Fibroblast of lung (primary cell): ENCODE results near the gene FLRT2. TPM values are rescaled to one million over a fixed set of nuclear protein-coding genes. Genes with fewer than 3 reads are reported as not detected.

ENCODE experiments used
- DNase-seq, 2 donors: peaks; one replicate each; pipeline versions ENCODE4 v3.0.0 to v3.0.0-alpha.2; 2010; ENCODE audit warnings: low read depth in 2 of 2
- H2AFZ ChIP-seq: 2 replicates; pipeline ENCODE4 v1.5.1; 2012; ENCODE audit warnings: low read length, control low read depth, inconsistent platforms
- H3K27ac ChIP-seq: 2 replicates; pipeline ENCODE4 v1.5.1; 2011; ENCODE audit warnings: low read length, control low read depth; ENCODE audit not compliant: insufficient read depth
- H3K27me3 ChIP-seq: 2 replicates; pipeline ENCODE4 v1.5.1; 2011; ENCODE audit warnings: mild to moderate bottlenecking, low read length; ENCODE audit not compliant: control insufficient read depth, insufficient read depth
- H3K36me3 ChIP-seq: 2 replicates; pipeline ENCODE4 v1.5.1; 2011; ENCODE audit warnings: low read length; ENCODE audit not compliant: control insufficient read depth, insufficient read depth
- H3K4me1 ChIP-seq: 2 replicates; pipeline ENCODE4 v1.5.1; 2011; ENCODE audit warnings: low read length; ENCODE audit not compliant: control insufficient read depth, insufficient read depth; ENCODE audit errors: extremely low read depth
- H3K4me2 ChIP-seq: 2 replicates; pipeline ENCODE4 v1.5.1; 2011; ENCODE audit warnings: low read length, control low read depth; ENCODE audit not compliant: insufficient read depth; ENCODE audit errors: extremely low read depth
- H3K4me3 ChIP-seq, 4 experiments: fragments of 200-600 bp in 1 of 4; sonication (generic) in 1 of 4; replicated peaks in 1 of 4; 2 replicates each; pipeline ENCODE4 v1.5.1; 2011 to 2016; ENCODE audit warnings: low read length in 4 of 4, low read depth in 3 of 4, mild to moderate bottlenecking in 3 of 4, control low read depth in 2 of 4, inconsistent platforms in 1 of 4, mixed read lengths in 1 of 4; ENCODE audit not compliant: insufficient read depth in 1 of 4; ENCODE audit errors: control extremely low read depth in 1 of 4
- H3K79me2 ChIP-seq: 2 replicates; pipeline ENCODE4 v1.5.1; 2012; ENCODE audit warnings: mild to moderate bottlenecking, low read length, inconsistent platforms; ENCODE audit not compliant: control insufficient read depth, insufficient read depth
- H3K9ac ChIP-seq: 2 replicates; pipeline ENCODE4 v1.5.1; 2011; ENCODE audit warnings: mild to moderate bottlenecking, low read length, control low read depth; ENCODE audit not compliant: insufficient read depth
- H3K9me3 ChIP-seq: 2 replicates; pipeline ENCODE4 v1.5.1; 2012; ENCODE audit warnings: low read depth, low read length; ENCODE audit not compliant: control insufficient read depth, insufficient read depth
- H4K20me1 ChIP-seq: 2 replicates; pipeline ENCODE4 v1.5.1; 2011; ENCODE audit warnings: low read length; ENCODE audit not compliant: control insufficient read depth, insufficient read depth; ENCODE audit errors: extremely low read depth
- EZH2 ChIP-seq: IDR thresholded peaks from 2 replicates; pipeline ENCODE4 v1.5.1; 2012; ENCODE audit warnings: low read length, control low read depth, mild to moderate bottlenecking; ENCODE audit errors: missing control alignments
- polyA plus RNA-seq, 2 donors: library from polyadenylated mRNA; depleted of rRNA in 1 of 2; stranded (reverse) in 1 of 2; unstranded in 1 of 2; fragments of >200 nt; gene quantifications; 2 replicates each; pipeline ENCODE4 v1.2.1, GENCODE V29; 2011 to 2012; ENCODE audit warnings: missing spikeins in 1 of 2
- total RNA-seq: library from RNA; depleted of rRNA; stranded (reverse); fragments of >200 nt; gene quantifications from 2 replicates; pipeline ENCODE4 v1.2.1, GENCODE V29; 2014
- TF ChIP-seq, protein P1 (sequence below), 2 donors: IDR thresholded peaks in 1 of 2; conservative IDR thresholded peaks in 1 of 2; 1 replicate in 1 of 2; 2 replicates in 1 of 2; pipeline ENCODE4 v1.5.1; 2011 to 2012; ENCODE audit warnings: low read length in 2 of 2, control low read depth in 1 of 2, inconsistent platforms in 1 of 2, low read depth in 1 of 2, mild to moderate bottlenecking in 1 of 2

Gene FLRT2
- total and polyA plus RNA-seq, 2 donors (not counting 1 experiment from before 2014, with no cell fraction given): 4.6 to 14.5 TPM

DNA sequence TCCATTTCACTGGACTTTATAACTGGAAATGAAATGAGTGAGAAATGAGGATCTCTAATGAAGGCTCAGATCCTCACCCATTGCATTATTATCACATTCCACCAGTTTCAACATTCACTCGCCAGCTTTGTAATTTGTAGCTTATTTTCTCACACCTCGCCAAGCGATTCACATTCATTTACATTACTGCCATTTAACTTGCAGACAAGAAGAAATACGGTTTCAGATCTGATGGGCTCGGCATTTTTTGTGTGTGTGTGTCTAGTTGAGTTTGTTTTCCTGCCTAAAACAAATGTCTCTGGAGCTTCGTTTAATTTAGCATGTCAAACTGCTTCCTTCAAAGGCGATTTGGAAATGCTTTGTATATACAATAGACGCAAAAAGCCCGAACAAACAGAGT, 132.2 kb downstream of the FLRT2 start:
- TF ChIP-seq, protein P1, sequence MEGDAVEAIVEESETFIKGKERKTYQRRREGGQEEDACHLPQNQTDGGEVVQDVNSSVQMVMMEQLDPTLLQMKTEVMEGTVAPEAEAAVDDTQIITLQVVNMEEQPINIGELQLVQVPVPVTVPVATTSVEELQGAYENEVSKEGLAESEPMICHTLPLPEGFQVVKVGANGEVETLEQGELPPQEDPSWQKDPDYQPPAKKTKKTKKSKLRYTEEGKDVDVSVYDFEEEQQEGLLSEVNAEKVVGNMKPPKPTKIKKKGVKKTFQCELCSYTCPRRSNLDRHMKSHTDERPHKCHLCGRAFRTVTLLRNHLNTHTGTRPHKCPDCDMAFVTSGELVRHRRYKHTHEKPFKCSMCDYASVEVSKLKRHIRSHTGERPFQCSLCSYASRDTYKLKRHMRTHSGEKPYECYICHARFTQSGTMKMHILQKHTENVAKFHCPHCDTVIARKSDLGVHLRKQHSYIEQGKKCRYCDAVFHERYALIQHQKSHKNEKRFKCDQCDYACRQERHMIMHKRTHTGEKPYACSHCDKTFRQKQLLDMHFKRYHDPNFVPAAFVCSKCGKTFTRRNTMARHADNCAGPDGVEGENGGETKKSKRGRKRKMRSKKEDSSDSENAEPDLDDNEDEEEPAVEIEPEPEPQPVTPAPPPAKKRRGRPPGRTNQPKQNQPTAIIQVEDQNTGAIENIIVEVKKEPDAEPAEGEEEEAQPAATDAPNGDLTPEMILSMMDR (conservative IDR thresholded peaks at IDR 0.05 in 1 of 2, IDR thresholded peaks at IDR 0.05 in 1 of 2; ENCODE audit: low read depth in 1 of 2, low read length in 2 of 2): no peak
- no peak for TF ChIP-seq EZH2
- Histone ChIP-seq H3K79me2 (no peaks in the 10 kb centered on the region), H3K9ac (no peak overlapping the region), H2AFZ (no peak overlapping the region), H3K36me3 (no peaks in the 10 kb centered on the region), H3K4me2 (no peak overlapping the region), H4K20me1 (no peaks in the 10 kb centered on the region), H3K27me3 (no peaks in the 10 kb centered on the region), H3K4me1 (no peaks in the 10 kb centered on the region), H3K9me3 (no peaks in the 10 kb centered on the region), H3K4me3 (no peak overlapping the region), H3K27ac (no peak overlapping the region)
- DNase-seq: no peak

DNA sequence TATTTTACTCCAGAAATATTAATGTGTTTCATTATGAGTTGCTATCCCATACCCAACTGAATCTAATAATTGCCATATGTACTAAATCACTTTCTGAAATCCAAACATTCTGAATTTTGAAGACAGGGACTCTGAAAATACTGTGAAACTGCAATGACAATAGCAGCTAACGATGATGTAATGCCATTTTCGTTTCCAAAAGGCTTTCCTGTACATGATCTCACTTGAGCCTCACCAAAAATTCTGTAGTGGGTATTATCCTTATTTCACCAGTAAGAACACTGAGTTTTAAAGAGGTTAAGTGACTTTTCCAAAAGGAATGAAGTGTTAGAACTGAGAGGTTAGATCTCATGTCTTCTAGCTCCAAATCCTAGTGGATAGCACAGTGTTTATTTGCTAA, 133.3 kb downstream of the FLRT2 start:
- H3K27me3 ChIP-seq: no peaks in the 10 kb centered on the region
- no peaks in the 10 kb centered on the region for H3K4me1 ChIP-seq
- H3K27ac ChIP-seq: no peak overlapping the region
- H3K36me3 ChIP-seq: no peaks in the 10 kb centered on the region
- no peak overlapping the region for H3K9ac ChIP-seq
- no peaks in the 10 kb centered on the region for H3K79me2 ChIP-seq
- no peaks in the 10 kb centered on the region for H3K9me3 ChIP-seq
- TF ChIP-seq, protein P1 (conservative IDR thresholded peaks at IDR 0.05 in 1 of 2, IDR thresholded peaks at IDR 0.05 in 1 of 2; ENCODE audit: low read depth in 1 of 2, low read length in 2 of 2): no peak
- no peak for TF ChIP-seq EZH2
- no peak overlapping the region for H2AFZ ChIP-seq
- no peaks in the 10 kb centered on the region for H4K20me1 ChIP-seq
- no peak overlapping the region for H3K4me3 ChIP-seq
- DNase-seq: no peak
- no peak overlapping the region for H3K4me2 ChIP-seq

DNA sequence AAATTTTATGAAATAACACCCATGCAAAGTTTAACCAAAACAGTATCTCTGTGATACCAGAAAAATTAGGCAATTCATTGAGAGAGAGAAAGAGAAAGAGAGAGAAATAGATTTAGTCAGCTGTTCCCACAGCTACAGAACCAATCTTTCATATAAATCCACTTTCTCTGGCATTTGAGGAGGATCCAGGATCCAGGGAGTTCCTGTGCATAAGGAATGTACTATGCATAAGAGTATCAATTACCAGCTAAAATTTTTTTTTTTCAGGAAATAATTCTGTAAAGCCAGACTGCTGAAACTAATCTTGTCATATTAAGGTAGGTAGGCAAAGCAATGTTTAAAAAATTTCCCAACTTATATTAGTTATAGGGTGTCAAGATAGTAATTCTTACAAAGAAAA, 133.7 kb downstream of the FLRT2 start:
- no peaks in the 10 kb centered on the region for H3K4me1 ChIP-seq
- H3K9ac ChIP-seq: no peak overlapping the region
- no peaks in the 10 kb centered on the region for H3K36me3 ChIP-seq
- no peaks in the 10 kb centered on the region for H3K9me3 ChIP-seq
- no peak for DNase-seq
- no peak overlapping the region for H3K4me2 ChIP-seq
- no peaks in the 10 kb centered on the region for H3K79me2 ChIP-seq
- no peak for TF ChIP-seq EZH2
- no peaks in the 10 kb centered on the region for H3K27me3 ChIP-seq
- no peaks in the 10 kb centered on the region for H4K20me1 ChIP-seq
- H3K4me3 ChIP-seq: no peak overlapping the region
- no peak overlapping the region for H3K27ac ChIP-seq
- H2AFZ ChIP-seq: no peak overlapping the region
